Ishikawa (cell line): ENCODE data around the gene OPCML.

Source experiments
- CEBPB ChIP-seq: IDR thresholded peaks from 2 replicates; pipeline ENCODE4 v1.6.1; 2012
- CREB1 ChIP-seq: IDR thresholded peaks from 2 replicates; pipeline ENCODE4 v1.6.1; 2012; ENCODE audit warnings: low read depth
- EGR1 ChIP-seq: IDR thresholded peaks from 2 replicates; pipeline ENCODE4 v1.6.1; 2012
- EP300 ChIP-seq: IDR thresholded peaks from 2 replicates; pipeline ENCODE4 v1.6.1; 2012; ENCODE audit warnings: borderline replicate concordance
- FOXM1 ChIP-seq: IDR thresholded peaks from 2 replicates; pipeline ENCODE4 v1.6.1; 2012; ENCODE audit warnings: low read depth, borderline replicate concordance
- NFIC ChIP-seq: IDR thresholded peaks from 2 replicates; pipeline ENCODE4 v1.6.1; 2012
- RAD21 ChIP-seq: IDR thresholded peaks from 2 replicates; pipeline ENCODE4 v1.6.1; 2012; ENCODE audit warnings: low read depth
- TAF1 ChIP-seq: IDR thresholded peaks from 2 replicates; pipeline ENCODE4 v1.6.1; 2012; ENCODE audit warnings: low read depth, mild to moderate bottlenecking
- TCF12 ChIP-seq: IDR thresholded peaks from 2 replicates; pipeline ENCODE4 v1.6.1; 2012; ENCODE audit warnings: low read depth
- TEAD4 ChIP-seq: IDR thresholded peaks from 2 replicates; pipeline ENCODE4 v1.6.1; 2012
- YY1 ChIP-seq: IDR thresholded peaks from 2 replicates; pipeline ENCODE4 v1.6.1; 2012; ENCODE audit warnings: low read depth
- ZBTB7A ChIP-seq: IDR thresholded peaks from 2 replicates; pipeline ENCODE4 v1.6.1; 2012; ENCODE audit warnings: low read depth
- TF ChIP-seq, protein P1 (sequence below): IDR thresholded peaks from 2 replicates; pipeline ENCODE4 v1.6.1; 2012; ENCODE audit warnings: low read depth, mild to moderate bottlenecking
- TF ChIP-seq, protein P2 (sequence below): IDR thresholded peaks from 2 replicates; pipeline ENCODE4 v1.6.1; 2012
- TF ChIP-seq, protein P3 (sequence below): IDR thresholded peaks from 2 replicates; pipeline ENCODE4 v1.6.1; 2012

Gene OPCML

DNA sequence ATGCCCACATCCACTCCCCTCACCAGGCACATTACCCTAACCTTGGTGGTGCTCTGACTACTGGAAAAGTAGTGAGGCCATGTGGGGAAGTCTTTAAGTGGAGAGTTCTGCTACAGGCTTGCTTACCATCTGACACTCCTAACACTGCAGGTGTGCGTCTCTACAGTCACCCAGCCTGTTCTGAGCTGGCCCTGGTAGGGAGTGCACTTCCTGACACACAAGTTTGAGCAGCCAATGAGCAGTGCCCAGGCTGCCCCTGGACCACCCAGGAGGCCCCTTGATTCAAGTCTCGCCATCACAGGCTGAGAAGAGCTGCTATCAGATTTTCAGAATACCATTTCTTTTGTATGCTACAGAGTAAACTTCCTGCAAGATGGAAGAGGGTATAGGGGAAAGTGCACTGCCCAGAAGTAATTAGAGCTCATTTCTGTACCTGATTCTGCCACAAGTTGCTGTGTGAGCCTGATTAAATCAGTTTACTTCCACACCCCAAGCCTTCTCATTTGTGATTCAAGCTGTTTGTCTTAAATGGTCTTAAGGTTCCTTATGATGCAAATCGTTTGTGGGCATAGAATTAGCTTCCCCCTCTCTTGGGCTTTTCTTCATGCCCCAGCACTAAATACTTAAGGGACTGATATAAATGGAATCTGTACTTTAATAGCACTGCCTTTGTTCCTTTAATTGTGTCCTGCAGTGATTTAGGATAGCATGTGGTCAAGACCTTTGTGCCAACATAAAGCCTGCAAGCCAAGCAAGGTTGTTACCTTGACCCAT lies 22.2 kb downstream of the OPCML start:
- TF ChIP-seq YY1 (no peak), TAF1 (no peak), EGR1 (no peak), CEBPB (no peak), EP300 (no peak), RAD21 (no peak), NFIC (no peak), FOXM1 (no peak), TCF12 (no peak), TEAD4 (no peak), ZBTB7A (no peak), CREB1 (no peak)
- TF ChIP-seq, protein P1, sequence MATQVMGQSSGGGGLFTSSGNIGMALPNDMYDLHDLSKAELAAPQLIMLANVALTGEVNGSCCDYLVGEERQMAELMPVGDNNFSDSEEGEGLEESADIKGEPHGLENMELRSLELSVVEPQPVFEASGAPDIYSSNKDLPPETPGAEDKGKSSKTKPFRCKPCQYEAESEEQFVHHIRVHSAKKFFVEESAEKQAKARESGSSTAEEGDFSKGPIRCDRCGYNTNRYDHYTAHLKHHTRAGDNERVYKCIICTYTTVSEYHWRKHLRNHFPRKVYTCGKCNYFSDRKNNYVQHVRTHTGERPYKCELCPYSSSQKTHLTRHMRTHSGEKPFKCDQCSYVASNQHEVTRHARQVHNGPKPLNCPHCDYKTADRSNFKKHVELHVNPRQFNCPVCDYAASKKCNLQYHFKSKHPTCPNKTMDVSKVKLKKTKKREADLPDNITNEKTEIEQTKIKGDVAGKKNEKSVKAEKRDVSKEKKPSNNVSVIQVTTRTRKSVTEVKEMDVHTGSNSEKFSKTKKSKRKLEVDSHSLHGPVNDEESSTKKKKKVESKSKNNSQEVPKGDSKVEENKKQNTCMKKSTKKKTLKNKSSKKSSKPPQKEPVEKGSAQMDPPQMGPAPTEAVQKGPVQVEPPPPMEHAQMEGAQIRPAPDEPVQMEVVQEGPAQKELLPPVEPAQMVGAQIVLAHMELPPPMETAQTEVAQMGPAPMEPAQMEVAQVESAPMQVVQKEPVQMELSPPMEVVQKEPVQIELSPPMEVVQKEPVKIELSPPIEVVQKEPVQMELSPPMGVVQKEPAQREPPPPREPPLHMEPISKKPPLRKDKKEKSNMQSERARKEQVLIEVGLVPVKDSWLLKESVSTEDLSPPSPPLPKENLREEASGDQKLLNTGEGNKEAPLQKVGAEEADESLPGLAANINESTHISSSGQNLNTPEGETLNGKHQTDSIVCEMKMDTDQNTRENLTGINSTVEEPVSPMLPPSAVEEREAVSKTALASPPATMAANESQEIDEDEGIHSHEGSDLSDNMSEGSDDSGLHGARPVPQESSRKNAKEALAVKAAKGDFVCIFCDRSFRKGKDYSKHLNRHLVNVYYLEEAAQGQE: no peak
- TF ChIP-seq, protein P2, sequence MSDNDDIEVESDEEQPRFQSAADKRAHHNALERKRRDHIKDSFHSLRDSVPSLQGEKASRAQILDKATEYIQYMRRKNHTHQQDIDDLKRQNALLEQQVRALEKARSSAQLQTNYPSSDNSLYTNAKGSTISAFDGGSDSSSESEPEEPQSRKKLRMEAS: no peak
- TF ChIP-seq, protein P3, sequence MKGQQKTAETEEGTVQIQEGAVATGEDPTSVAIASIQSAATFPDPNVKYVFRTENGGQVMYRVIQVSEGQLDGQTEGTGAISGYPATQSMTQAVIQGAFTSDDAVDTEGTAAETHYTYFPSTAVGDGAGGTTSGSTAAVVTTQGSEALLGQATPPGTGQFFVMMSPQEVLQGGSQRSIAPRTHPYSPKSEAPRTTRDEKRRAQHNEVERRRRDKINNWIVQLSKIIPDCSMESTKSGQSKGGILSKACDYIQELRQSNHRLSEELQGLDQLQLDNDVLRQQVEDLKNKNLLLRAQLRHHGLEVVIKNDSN: no peak

DNA sequence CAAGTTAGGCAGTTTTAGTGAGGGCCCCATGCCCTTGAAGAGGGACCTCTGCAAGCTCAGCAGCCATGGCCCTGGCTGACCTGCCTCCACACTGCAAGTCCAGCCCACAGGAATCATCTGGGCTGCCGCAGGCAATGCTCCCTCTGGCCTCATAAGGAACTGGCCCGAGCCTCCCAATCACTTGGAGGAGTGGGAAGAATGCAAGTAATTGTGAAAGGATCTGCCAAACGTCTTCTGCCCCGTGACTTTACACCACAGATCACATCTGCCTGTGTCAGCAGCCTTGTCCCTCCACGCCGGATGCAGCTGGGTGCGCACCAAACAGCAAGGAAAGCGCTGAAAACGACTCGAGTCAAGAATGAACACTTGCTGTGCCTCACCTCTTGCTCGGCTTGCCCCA lies 23.8 kb downstream of the OPCML start:
- TF ChIP-seq TEAD4 (no peak), TCF12 (no peak), NFIC (no peak), EGR1 (no peak), CEBPB (no peak), ZBTB7A (no peak), TAF1 (no peak)

DNA sequence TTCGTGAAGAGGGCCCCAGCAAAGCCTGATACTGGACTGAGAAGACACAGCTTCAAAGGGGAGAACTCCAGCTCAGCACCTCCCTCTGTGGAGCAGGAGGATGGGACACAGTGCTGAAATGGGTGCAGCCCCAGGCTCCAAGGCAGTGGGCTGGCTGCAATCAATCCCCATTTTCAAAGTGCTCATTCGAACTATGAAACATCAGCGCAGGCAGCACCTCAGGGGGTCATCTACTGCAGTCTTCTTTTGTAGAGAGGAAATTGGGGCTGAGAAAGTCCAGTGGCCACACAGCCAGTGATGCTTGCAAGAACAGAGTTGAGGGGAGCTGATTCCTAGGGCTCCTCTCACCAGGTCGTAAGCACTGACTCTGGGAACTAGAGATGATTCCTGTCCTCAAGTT lies 25.1 kb downstream of the OPCML start:
- no peak for TF ChIP-seq TCF12
- TF ChIP-seq FOXM1: no peak
- TF ChIP-seq TEAD4: no peak
- TF ChIP-seq CREB1: no peak
- no peak for TF ChIP-seq EP300

DNA sequence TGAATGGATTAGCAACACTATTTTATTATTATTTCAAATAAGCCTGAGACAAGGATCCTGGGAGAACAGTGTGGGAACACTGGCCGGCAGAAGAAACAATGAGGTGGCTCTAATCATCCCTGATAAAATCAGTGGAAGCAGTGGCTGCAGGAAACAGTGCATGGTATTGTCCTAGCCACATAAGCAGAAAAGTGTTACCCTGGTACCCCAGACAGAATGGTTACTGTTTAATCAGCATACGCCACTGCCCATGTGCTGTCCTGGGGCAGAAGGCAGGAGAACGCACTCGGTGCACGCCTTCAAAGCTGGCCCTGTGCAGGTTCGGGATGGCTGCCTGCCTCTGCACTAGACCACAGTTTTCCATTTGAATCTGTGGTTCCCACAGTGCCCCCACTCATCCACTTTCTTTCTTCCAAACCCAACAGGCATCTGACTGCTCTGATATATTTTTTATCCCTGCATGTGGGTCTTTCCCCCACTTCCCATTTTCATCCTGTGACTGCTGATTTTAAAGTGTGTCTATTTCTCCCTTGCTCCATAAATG lies 25.7 kb downstream of the OPCML start:
- TF ChIP-seq, protein P3: no peak
- TF ChIP-seq ZBTB7A: no peak
- TF ChIP-seq, protein P2: no peak
- no peak for TF ChIP-seq NFIC
- TF ChIP-seq TCF12: no peak
- no peak for TF ChIP-seq CREB1

DNA sequence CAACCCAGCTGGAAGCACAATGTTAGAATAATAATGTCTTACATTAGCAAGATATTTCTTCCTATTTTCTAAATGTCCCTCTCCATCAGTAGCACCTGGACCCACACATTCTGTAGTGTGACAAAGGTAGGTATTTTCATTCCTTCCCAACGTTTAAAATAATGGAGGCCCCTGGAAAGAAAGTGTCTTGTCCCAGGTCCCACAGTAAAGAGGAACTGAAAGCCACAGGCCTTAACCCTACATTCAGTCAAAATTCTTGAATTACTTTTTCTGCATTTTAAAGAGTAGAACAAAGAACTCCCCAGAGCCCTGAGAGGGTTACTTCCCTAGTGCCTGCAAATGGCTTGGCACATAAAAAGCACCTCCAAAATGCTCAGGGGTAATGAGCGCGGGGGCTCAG lies 26.3 kb downstream of the OPCML start:
- TF ChIP-seq NFIC: no peak
- TF ChIP-seq CEBPB: no peak
- no peak for TF ChIP-seq EP300
- no peak for TF ChIP-seq ZBTB7A
- TF ChIP-seq TEAD4: no peak
- TF ChIP-seq, protein P1: no peak
- TF ChIP-seq TAF1: no peak
- TF ChIP-seq CREB1: no peak
- no peak for TF ChIP-seq RAD21
- TF ChIP-seq, protein P3: no peak
- TF ChIP-seq, protein P2: no peak
- TF ChIP-seq EGR1: no peak
- no peak for TF ChIP-seq FOXM1
- TF ChIP-seq YY1: no peak
- TF ChIP-seq TCF12: no peak
